Erythroblast (primary cell): ENCODE measurements around the gene VPS37C.

Source experiments
- GATA1 ChIP-seq: IDR thresholded peaks from 2 replicates; pipeline ENCODE4 v1.6.1; 2011; ENCODE audit warnings: low read depth, mild to moderate bottlenecking, control low read depth, low read length, moderate library complexity
- POLR2A ChIP-seq: IDR thresholded peaks from 2 replicates; pipeline ENCODE4 v1.6.1; 2011; ENCODE audit warnings: mild to moderate bottlenecking, low read length

- TF ChIP-seq POLR2A (no peak), GATA1 (no peak)
Observed at GRCh38 chr11:61118406-61118805, 42.8 kb downstream of the VPS37C start.
